HUES48 (cell line): Measurements from ENCODE around the gene DDX42.

Source experiments
- H3K27ac ChIP-seq: one replicate; pipeline ENCODE4 v1.7.0; 2013; ENCODE audit warnings: low read depth, low read length, inconsistent platforms
- H3K27me3 ChIP-seq: 2 replicates; pipeline ENCODE4 v1.6.1; 2013; ENCODE audit warnings: mild to moderate bottlenecking, low read length; ENCODE audit not compliant: control insufficient read depth, insufficient read depth
- H3K36me3 ChIP-seq: 2 replicates; pipeline ENCODE4 v1.6.1; 2013; ENCODE audit warnings: low read length; ENCODE audit not compliant: control insufficient read depth, insufficient read depth
- H3K4me1 ChIP-seq: 2 replicates; pipeline ENCODE4 v1.6.1; 2013; ENCODE audit warnings: mild to moderate bottlenecking, low read length; ENCODE audit not compliant: control insufficient read depth, insufficient read depth
- H3K4me3 ChIP-seq: 2 replicates; pipeline ENCODE4 v1.5.1; 2013; ENCODE audit warnings: mild to moderate bottlenecking, low read depth, low read length
- H3K9ac ChIP-seq: 2 replicates; pipeline ENCODE4 v1.6.1; 2013; ENCODE audit warnings: mild to moderate bottlenecking, low read depth, low read length, moderate library complexity
- H3K9me3 ChIP-seq: 2 replicates; pipeline ENCODE4 v1.6.1; 2013; ENCODE audit warnings: low read length; ENCODE audit not compliant: control insufficient read depth, insufficient read depth

DDX42 gene

GRCh38 chr17:63832455-63832854 lies 58.5 kb downstream of the DDX42 start:
- Histone ChIP-seq H3K36me3 (peaks cover 91% of the 10 kb centered on the region), H3K27ac (no peak overlapping the region)

GRCh38 chr17:63833026-63833740 lies 59.2 kb downstream of the DDX42 start:
- no peak overlapping the region for H3K27ac ChIP-seq
- H3K4me1 ChIP-seq, result peaks cover 7% of the 10 kb centered on the region; the same call in 1 of the 2 replicates
- H3K9ac ChIP-seq, result no peak overlapping the region
- no peaks in the 10 kb centered on the region for H3K27me3 ChIP-seq
- H3K4me3 ChIP-seq, result no peak overlapping the region
- peaks cover 90% of the 10 kb centered on the region for H3K36me3 ChIP-seq
- H3K9me3 ChIP-seq, result no peaks in the 10 kb centered on the region

More at GRCh38 chr17:63832455-63832854, 58.5 kb downstream of the DDX42 start:
- H3K27me3 ChIP-seq, result no peaks in the 10 kb centered on the region
- H3K4me3 ChIP-seq, result no peak overlapping the region
- no peaks in the 10 kb centered on the region for H3K9me3 ChIP-seq
- peaks cover 7% of the 10 kb centered on the region; the same call in 1 of the 2 replicates for H3K4me1 ChIP-seq
- H3K9ac ChIP-seq, result no peak overlapping the region

- H3K27ac ChIP-seq, result no peak overlapping the region
- no peak overlapping the region for H3K9ac ChIP-seq
- H3K4me3 ChIP-seq, result no peak overlapping the region
- no peaks in the 10 kb centered on the region for H3K9me3 ChIP-seq
- H3K36me3 ChIP-seq, result peaks cover 84% of the 10 kb centered on the region
- no peaks in the 10 kb centered on the region for H3K27me3 ChIP-seq
- peaks cover 7% of the 10 kb centered on the region for H3K4me1 ChIP-seq
These were observed 59.9 kb downstream of the DDX42 start for GRCh38 chr17:63833741-63834373.

GRCh38 chr17:63834431-63835166 lies 60.6 kb downstream of the DDX42 start:
- H3K9ac ChIP-seq, result no peak overlapping the region
- no peaks in the 10 kb centered on the region for H3K9me3 ChIP-seq
- H3K4me1 ChIP-seq, result peaks cover 15% of the 10 kb centered on the region
- H3K4me3 ChIP-seq, result no peak overlapping the region
- no peak overlapping the region for H3K27ac ChIP-seq
- no peaks in the 10 kb centered on the region for H3K27me3 ChIP-seq
- peaks cover 76% of the 10 kb centered on the region for H3K36me3 ChIP-seq

- Histone ChIP-seq H3K9ac (no peak overlapping the region), H3K36me3 (peaks cover 70% of the 10 kb centered on the region), H3K4me1 (peaks cover 15% of the 10 kb centered on the region), H3K27me3 (no peaks in the 10 kb centered on the region), H3K4me3 (no peak overlapping the region), H3K9me3 (no peaks in the 10 kb centered on the region), H3K27ac (no peak overlapping the region)
These were observed 61.3 kb downstream of the DDX42 start for GRCh38 chr17:63835167-63835720.

GRCh38 chr17:63836811-63837210 lies 62.8 kb downstream of the DDX42 start:
- H3K4me1 ChIP-seq, result peaks cover 29% of the 10 kb centered on the region
- peaks cover 54% of the 10 kb centered on the region for H3K36me3 ChIP-seq
- no peak overlapping the region for H3K9ac ChIP-seq
- no peaks in the 10 kb centered on the region for H3K9me3 ChIP-seq
- no peak overlapping the region for H3K27ac ChIP-seq
- no peak overlapping the region for H3K4me3 ChIP-seq
- H3K27me3 ChIP-seq, result no peaks in the 10 kb centered on the region

GRCh38 chr17:63837480-63837879 lies 63.5 kb downstream of the DDX42 start:
- no peak overlapping the region for H3K4me3 ChIP-seq
- H3K27ac ChIP-seq, result no peak overlapping the region
- H3K9ac ChIP-seq, result no peak overlapping the region
- H3K36me3 ChIP-seq, result peaks cover 47% of the 10 kb centered on the region
- no peaks in the 10 kb centered on the region for H3K27me3 ChIP-seq
- H3K4me1 ChIP-seq, result peaks cover 29% of the 10 kb centered on the region
- no peaks in the 10 kb centered on the region for H3K9me3 ChIP-seq

- peak overlapping the region; percentile 31 for H3K27ac ChIP-seq
- peaks cover 41% of the 10 kb centered on the region for H3K36me3 ChIP-seq
- H3K9me3 ChIP-seq, result no peaks in the 10 kb centered on the region
- H3K4me1 ChIP-seq, result peaks cover 29% of the 10 kb centered on the region
- no peaks in the 10 kb centered on the region for H3K27me3 ChIP-seq
- no peak overlapping the region for H3K9ac ChIP-seq
- H3K4me3 ChIP-seq, result no peak overlapping the region
These were observed 64.1 kb downstream of the DDX42 start for GRCh38 chr17:63837962-63838600.

GRCh38 chr17:63838631-63839171 lies 64.7 kb downstream of the DDX42 start:
- peak overlapping the region; percentile 7; the same call in 1 of the 2 replicates for H3K4me3 ChIP-seq
- H3K36me3 ChIP-seq, result peaks cover 35% of the 10 kb centered on the region
- no peaks in the 10 kb centered on the region for H3K27me3 ChIP-seq
- peak overlapping the region; percentile 80 for H3K27ac ChIP-seq
- peaks cover 29% of the 10 kb centered on the region for H3K4me1 ChIP-seq
- no peaks in the 10 kb centered on the region for H3K9me3 ChIP-seq
- H3K9ac ChIP-seq, result no peak overlapping the region

GRCh38 chr17:63840591-63841349 lies 66.8 kb downstream of the DDX42 start:
- peaks cover 16% of the 10 kb centered on the region for H3K36me3 ChIP-seq
- H3K9me3 ChIP-seq, result no peaks in the 10 kb centered on the region
- no peak overlapping the region for H3K9ac ChIP-seq
- no peaks in the 10 kb centered on the region for H3K27me3 ChIP-seq
- peaks cover 29% of the 10 kb centered on the region for H3K4me1 ChIP-seq
- peak overlapping the region; percentile 83 for H3K4me3 ChIP-seq
- no peak overlapping the region for H3K27ac ChIP-seq
